A549 (cell line): ENCODE data around the gene FOXD3. TPM values are rescaled to one million over a fixed set of nuclear protein-coding genes. Genes with fewer than 3 reads are reported as not detected.

Experiments used
- ATAC-seq, 2 experiments: fragments of 200-7000 bp in 1 of 2; fragments of >200 bp in 1 of 2; cut with Nextera tagmentation in 1 of 2; cut with Tn5 transposase in 1 of 2; 3 replicates each; pipeline versions ENCODE4 v1.8.0 to v1.9.1; 2018 to 2020; ENCODE audit warnings: mild to moderate bottlenecking in 1 of 2, moderate library complexity in 1 of 2
- CTCF ChIA-PET: fragments of 300-600 bp; sonication (Branson Sonifier 250); formaldehyde crosslinking; extraction: SDS; loops from one replicate; lab custom pipeline; 2021; ENCODE audit warnings: antibody characterized with exemption, inconsistent platforms; lab: Yijun Ruan, JAX
- POLR2A ChIA-PET: fragments of 350-600 bp; formaldehyde crosslinking; extraction: SDS; loops from one replicate; lab custom pipeline; 2021; ENCODE audit warnings: antibody characterized with exemption, inconsistent platforms; lab: Yijun Ruan, JAX
- DNase-seq, 2 experiments: peaks; one replicate each; pipeline versions ENCODE4 v3.0.0 to v3.0.0-alpha.2; 2011 to 2016; ENCODE audit warnings: low read depth in 1 of 2, low spot score in 1 of 2
- FAIRE-seq: peaks from 2 replicates; lab custom pipeline; 2011; peaks lifted over from hg19 to GRCh38; lab: Jason Lieb, UNC
- H3K27ac ChIP-seq, 2 experiments: fragments of >200 bp; sonication (Bioruptor Twin); formaldehyde crosslinking; 3 replicates each; pipeline ENCODE4 v1.5.1; 2016 to 2017
- H3K4me1 ChIP-seq: fragments of >200 bp; sonication (Bioruptor Twin); formaldehyde crosslinking; 3 replicates; pipeline ENCODE4 v1.6.1; 2016
- H3K4me2 ChIP-seq: fragments of >200 bp; sonication (Bioruptor Twin); formaldehyde crosslinking; 3 replicates; pipeline ENCODE4 v1.6.1; 2016
- H3K4me3 ChIP-seq: fragments of >200 bp; sonication (Bioruptor Twin); formaldehyde crosslinking; 3 replicates; pipeline ENCODE4 v1.5.1; 2016
- H3K9me3 ChIP-seq: fragments of >200 bp; sonication (Bioruptor Twin); formaldehyde crosslinking; 3 replicates; pipeline ENCODE4 v1.6.1; 2016
- BHLHE40 ChIP-seq: IDR thresholded peaks from 2 replicates; pipeline ENCODE4 v1.6.1; 2012; ENCODE audit warnings: low read depth, low read length, inconsistent platforms
- CBX2 ChIP-seq: fragments of 200-600 bp; sonication (generic); IDR thresholded peaks from 2 replicates; pipeline ENCODE4 v1.6.1; 2016; ENCODE audit warnings: low read depth, mild to moderate bottlenecking, borderline replicate concordance
- EP300 ChIP-seq, 2 experiments: fragments of >200 bp; sonication (Bioruptor Twin); formaldehyde crosslinking; IDR thresholded peaks; 2 replicates in 1 of 2; 3 replicates in 1 of 2; pipeline ENCODE4 v1.6.1; 2016 to 2017
- KDM5A ChIP-seq: fragments of 200-600 bp; sonication (generic); IDR thresholded peaks from 2 replicates; pipeline ENCODE4 v1.6.1; 2016; ENCODE audit warnings: antibody characterized with exemption, mild to moderate bottlenecking
- whole genome bisulfite sequencing: methylation state at CpG from one replicate; pipeline ENCODE4 v1.1.6; 2017; ENCODE audit errors: missing lambda C conversion rate; 5-methylcytosine and 5-hydroxymethylcytosine counted together
- polyA plus RNA-seq, 4 experiments: library from polyadenylated mRNA; depleted of rRNA in 3 of 4; stranded (reverse); fragments of >200 nt; fragmentation: RNase III in 1 of 4; extraction: RNeasy Plus Mini Kit Qiagen cat#74134 plus additional on column Dnase treatment in 1 of 4; gene quantifications; 2 replicates in 3 of 4; 3 replicates in 1 of 4; pipeline ENCODE4 v1.2.3, GENCODE V29; 2011 to 2017
- small RNA-seq, 6 experiments: library from RNA; depleted of rRNA; stranded (forward); fragments of <200 nt; gene quantifications; one replicate each; pipeline ENCODE3, GENCODE V24; 2012
- TF ChIP-seq, protein P1 (sequence below): fragments of 250-450 bp; sonication (Bioruptor Pico); IDR thresholded peaks from 2 replicates; pipeline ENCODE4 v1.5.0; 2020; ENCODE audit warnings: low read depth, mild to moderate bottlenecking, moderate library complexity
- TF ChIP-seq, protein P2 (sequence below): fragments of 450-650 bp; IDR thresholded peaks from 2 replicates; pipeline ENCODE4 v1.6.1; 2014; ENCODE audit warnings: antibody characterized with exemption

The FOXD3 gene
- polyA plus RNA-seq, 2 of the 4 experiments (the other 2 are of a cell fraction) = 0.09 to 0.34 TPM

DNA sequence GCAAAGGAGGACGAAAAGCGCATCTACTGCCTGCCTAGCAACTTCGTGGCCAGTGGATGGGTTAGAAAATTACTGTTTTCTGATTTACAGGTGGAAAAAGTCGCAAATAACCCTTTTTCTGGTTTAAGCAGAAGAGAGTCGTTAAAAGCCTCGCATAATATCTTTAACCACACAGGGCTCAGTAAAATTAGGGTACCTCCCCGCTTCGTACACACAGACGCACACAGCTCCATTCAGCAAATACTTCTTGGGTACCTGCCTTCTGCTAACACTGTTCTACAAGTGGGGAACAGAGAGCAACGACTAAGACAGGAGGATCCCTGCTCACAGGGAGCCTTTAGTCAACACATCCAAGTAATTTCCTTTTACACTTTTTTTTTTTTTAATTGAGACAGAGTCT lies 45.8 kb downstream of the FOXD3 start:
- 15% methylated on average over 10 of the region's 10 CpGs for WGBS
- peak overlapping the region; percentile 90 to 97 for H3K27ac ChIP-seq
- TF ChIP-seq, protein P1, sequence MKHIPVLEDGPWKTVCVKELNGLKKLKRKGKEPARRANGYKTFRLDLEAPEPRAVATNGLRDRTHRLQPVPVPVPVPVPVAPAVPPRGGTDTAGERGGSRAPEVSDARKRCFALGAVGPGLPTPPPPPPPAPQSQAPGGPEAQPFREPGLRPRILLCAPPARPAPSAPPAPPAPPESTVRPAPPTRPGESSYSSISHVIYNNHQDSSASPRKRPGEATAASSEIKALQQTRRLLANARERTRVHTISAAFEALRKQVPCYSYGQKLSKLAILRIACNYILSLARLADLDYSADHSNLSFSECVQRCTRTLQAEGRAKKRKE = no peak
- TF ChIP-seq BHLHE40 (no peak), CBX2 (no peak), KDM5A (no peak), EP300 (IDR thresholded peaks at IDR 0.05) (no peak)
- TF ChIP-seq, protein P2, sequence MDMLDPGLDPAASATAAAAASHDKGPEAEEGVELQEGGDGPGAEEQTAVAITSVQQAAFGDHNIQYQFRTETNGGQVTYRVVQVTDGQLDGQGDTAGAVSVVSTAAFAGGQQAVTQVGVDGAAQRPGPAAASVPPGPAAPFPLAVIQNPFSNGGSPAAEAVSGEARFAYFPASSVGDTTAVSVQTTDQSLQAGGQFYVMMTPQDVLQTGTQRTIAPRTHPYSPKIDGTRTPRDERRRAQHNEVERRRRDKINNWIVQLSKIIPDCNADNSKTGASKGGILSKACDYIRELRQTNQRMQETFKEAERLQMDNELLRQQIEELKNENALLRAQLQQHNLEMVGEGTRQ = no peak
- TF ChIP-seq, all 56 proteins: peak for 0
- H3K4me3 ChIP-seq = peak overlapping the region; percentile 87
- ChIA-PET CTCF (interaction anchor here (0.8 kb wide), 1 partner anchor 11 kb away, joined by 3 read pairs; no protein-coding TSS in a partner anchor), POLR2A (no interaction called here)
- H3K9me3 ChIP-seq = no peaks in the 10 kb centered on the region
- peak; percentile 9 to 32; a peak in 3 of 6 replicates for ATAC-seq
- H3K4me2 ChIP-seq = peak overlapping the region; percentile 89
- peaks cover 3% of the 10 kb centered on the region; the same call in 1 of the 3 replicates for H3K4me1 ChIP-seq
- DNase-seq = no peak
- no peak for FAIRE-seq

Small RNA genes lying within 50 kb of the gene (small RNA-seq; reads per million reads assigned to genes)
- gene MIR6068 = 0 reads per million in 6 experiments
- gene RF00019 = 0 reads per million in 6 experiments

Other genes starting within 250 kb of the FOXD3 start
- gene ALG6, start 45.1 kb downstream of the FOXD3 start, polyA plus RNA-seq (2011; rRNA removed) = 14.2 and 19.6 TPM in 2 replicates
- 8.3 to 8.5 TPM (median 8.3 TPM) in 3 replicates for gene ALG6, start 45.1 kb downstream of the FOXD3 start, polyA plus RNA-seq (2017; fragmentation: RNase III; extraction: RNeasy Plus Mini Kit Qiagen cat#74134 plus additional on column Dnase treatment)
- 36.3 and 45.8 TPM in 2 replicates for gene ITGB3BP, start 200.7 kb downstream of the FOXD3 start, polyA plus RNA-seq (2011; rRNA removed)
- 31.6 to 33.5 TPM (median 32.7 TPM) in 3 replicates for gene ITGB3BP, start 200.7 kb downstream of the FOXD3 start, polyA plus RNA-seq (2017; fragmentation: RNase III; extraction: RNeasy Plus Mini Kit Qiagen cat#74134 plus additional on column Dnase treatment)
- gene EFCAB7, start 201.0 kb downstream of the FOXD3 start, polyA plus RNA-seq (2011; rRNA removed) = 4.6 and 5.6 TPM in 2 replicates
- 3.8 to 4.6 TPM (median 4.0 TPM) in 3 replicates for gene EFCAB7, start 201.0 kb downstream of the FOXD3 start, polyA plus RNA-seq (2017; fragmentation: RNase III; extraction: RNeasy Plus Mini Kit Qiagen cat#74134 plus additional on column Dnase treatment)